ENCODE measurements around the gene U2AF2. TPM values are rescaled to one million over a fixed set of nuclear protein-coding genes. Genes with fewer than 3 reads are reported as not detected.

Gene U2AF2
- total RNA-seq, 1 experiment from 2014 or later, result 323 TPM

- ChIA-PET CTCF (interaction anchor here (0.6 to 1.3 kb wide), 2 partner anchors 8 to 13 kb away, joined by 5 to 8 read pairs; partner anchors contain the start of gene U2AF2), POLR2A (ENCODE audit: unreplicated experiment) (interaction anchor here (0.6 to 1.0 kb wide), 2 partner anchors 13 to 1219 kb away, joined by 11 to 13 read pairs; partner anchors contain the start of gene LENG8)
- H3K4me2 ChIP-seq, result peak overlapping the region; percentile 51
- peaks cover 98% of the 10 kb centered on the region for H3K79me2 ChIP-seq (ENCODE audit: low read depth)
- peaks cover 54% of the 10 kb centered on the region for H3K4me1 ChIP-seq (replicated peaks; ENCODE audit: insufficient read depth)
- H3K9me2 ChIP-seq (ENCODE audit: insufficient read depth), result no peaks in the 10 kb centered on the region
- H3K27ac ChIP-seq, result peak overlapping the region; percentile 33; the same call in 1 of the 2 replicates
- BruUV-seq (replicated peaks), result no TSS peak
- no peak for DNase-seq
- no peak overlapping the region for H2AFZ ChIP-seq
- H4K20me1 ChIP-seq (ENCODE audit: insufficient read depth), result peaks cover 93% of the 10 kb centered on the region
- intact Hi-C loops (cut with micrococcal nuclease; ENCODE audit: unreplicated experiment), result no loop called here
- H3K27me3 ChIP-seq (ENCODE audit: insufficient read depth, low read depth), result no peaks in the 10 kb centered on the region
- no peaks in the 10 kb centered on the region for H3K9me3 ChIP-seq (ENCODE audit: insufficient read depth, low read depth)
- H3K4me3 ChIP-seq, result no peak overlapping the region
- H3K36me3 ChIP-seq (ENCODE audit: low read depth), result peaks cover 54% of the 10 kb centered on the region
- peaks cover 89% of the 10 kb centered on the region for H3F3A ChIP-seq (ENCODE audit: insufficient read depth, low read depth)
- TF ChIP-seq CTCF (conservative IDR thresholded peaks at IDR 0.05), result no peak
- TF ChIP-seq EZH2 (IDR thresholded peaks at IDR 0.05; ENCODE audit: low read depth), result no peak
Measured at GRCh38 chr19:55667511-55667910, 12.7 kb downstream of the U2AF2 start.

GRCh38 chr19:55667958-55668357 lies 13.1 kb downstream of the U2AF2 start:
- H3K4me2 ChIP-seq, result peak overlapping the region; percentile 51
- no peak overlapping the region for H3K27ac ChIP-seq
- TF ChIP-seq EZH2 (IDR thresholded peaks at IDR 0.05; ENCODE audit: low read depth), result no peak
- no peak for TF ChIP-seq CTCF (conservative IDR thresholded peaks at IDR 0.05)
- POLR2A ChIA-PET (ENCODE audit: unreplicated experiment), result interaction anchor here (0.6 to 1.0 kb wide), 2 partner anchors 14 to 1219 kb away, joined by 11 to 13 read pairs; partner anchors contain the start of gene LENG8
- H4K20me1 ChIP-seq (ENCODE audit: insufficient read depth), result peaks cover 93% of the 10 kb centered on the region
- peaks cover 52% of the 10 kb centered on the region for H3K36me3 ChIP-seq (ENCODE audit: low read depth)
- CTCF ChIA-PET, result interaction anchor here (1.3 kb wide), 1 partner anchor 13 kb away, joined by 8 read pairs; the partner anchor contains the start of gene U2AF2
- no peaks in the 10 kb centered on the region for H3K9me3 ChIP-seq (ENCODE audit: insufficient read depth, low read depth)
- H3K9me2 ChIP-seq (ENCODE audit: insufficient read depth), result no peaks in the 10 kb centered on the region
- H3K27me3 ChIP-seq (ENCODE audit: insufficient read depth, low read depth), result no peaks in the 10 kb centered on the region
- no peak overlapping the region for H3K4me3 ChIP-seq
- DNase-seq, result peak; percentile 83 to 85
- intact Hi-C loops (cut with micrococcal nuclease; ENCODE audit: unreplicated experiment), result no loop called here
- H3K79me2 ChIP-seq (ENCODE audit: low read depth), result peaks cover 98% of the 10 kb centered on the region
- peaks cover 89% of the 10 kb centered on the region for H3F3A ChIP-seq (ENCODE audit: insufficient read depth, low read depth)
- no peak overlapping the region for H2AFZ ChIP-seq
- H3K4me1 ChIP-seq (replicated peaks; ENCODE audit: insufficient read depth), result peaks cover 56% of the 10 kb centered on the region
- no TSS peak for BruUV-seq (replicated peaks)

- BruUV-seq (replicated peaks), result no TSS peak
- TF ChIP-seq CTCF (conservative IDR thresholded peaks at IDR 0.05) (no peak), EZH2 (IDR thresholded peaks at IDR 0.05; ENCODE audit: low read depth) (no peak)
- POLR2A ChIA-PET (ENCODE audit: unreplicated experiment), result no interaction called here
- H3K4me1 ChIP-seq (replicated peaks; ENCODE audit: insufficient read depth), result peaks cover 56% of the 10 kb centered on the region
- H3K27me3 ChIP-seq (ENCODE audit: insufficient read depth, low read depth), result no peaks in the 10 kb centered on the region
- H2AFZ ChIP-seq, result no peak overlapping the region
- H3K79me2 ChIP-seq (ENCODE audit: low read depth), result peaks cover 97% of the 10 kb centered on the region
- no peak overlapping the region for H3K4me2 ChIP-seq
- CTCF ChIA-PET, result interaction anchor here (1.3 kb wide), 1 partner anchor 14 kb away, joined by 8 read pairs; the partner anchor contains the start of gene U2AF2
- H3F3A ChIP-seq (ENCODE audit: insufficient read depth, low read depth), result peaks cover 89% of the 10 kb centered on the region
- peaks cover 48% of the 10 kb centered on the region for H3K36me3 ChIP-seq (ENCODE audit: low read depth)
- H3K9me2 ChIP-seq (ENCODE audit: insufficient read depth), result no peaks in the 10 kb centered on the region
- no peaks in the 10 kb centered on the region for H3K9me3 ChIP-seq (ENCODE audit: insufficient read depth, low read depth)
- no peak for DNase-seq
- H3K4me3 ChIP-seq, result no peak overlapping the region
- H3K27ac ChIP-seq, result no peak overlapping the region
- peaks cover 93% of the 10 kb centered on the region for H4K20me1 ChIP-seq (ENCODE audit: insufficient read depth)
- intact Hi-C loops (cut with micrococcal nuclease; ENCODE audit: unreplicated experiment), result no loop called here
Measured at GRCh38 chr19:55668603-55669348, 13.9 kb downstream of the U2AF2 start.
